Suprapubic skin (tissue), 3 donors: Measurements from ENCODE around the gene BNIP1.
"Not testable (repeated sequence)": the region's sequence is repeated elsewhere in the genome, so short reads cannot be mapped to it uniquely, and the experiment has no call there.

Source experiments
- POLR2A ChIP-seq, 2 donors: fragments of 450-650 bp; IDR thresholded peaks; one replicate each; pipeline ENCODE4 v1.6.1; 2017; ENCODE audit warnings: antibody characterized with exemption in 2 of 2, mild to moderate bottlenecking in 2 of 2, moderate library complexity in 2 of 2
- TF ChIP-seq, protein P1 (sequence below), 2 donors: fragments of 200-600 bp in 1 of 2; fragments of 450-650 bp in 1 of 2; sonication (generic) in 1 of 2; IDR thresholded peaks; one replicate each; pipeline ENCODE4 v1.5.1; 2016 to 2019; ENCODE audit warnings: antibody characterized with exemption in 2 of 2, mild to moderate bottlenecking in 1 of 2, moderate library complexity in 1 of 2

DNA sequence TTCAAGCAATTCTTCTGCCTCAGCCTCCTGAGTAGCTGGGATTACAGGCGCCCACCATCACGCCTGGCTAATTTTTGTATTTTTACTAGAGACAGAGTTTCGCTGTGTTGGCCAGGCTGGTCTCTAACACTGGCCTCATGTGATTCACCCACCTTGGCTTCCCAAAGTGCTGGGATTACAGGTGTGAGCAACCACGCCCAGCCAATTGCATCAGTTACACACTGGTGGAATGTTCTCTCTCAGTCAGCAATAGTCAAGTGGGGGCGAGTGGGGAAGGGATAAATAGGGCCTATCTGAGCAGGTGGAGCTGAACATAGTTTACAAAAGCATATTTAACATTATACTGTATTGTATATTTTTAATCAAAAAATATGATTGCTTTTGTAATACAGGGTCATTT is 10.3 kb downstream of the BNIP1 start:
- TF ChIP-seq, protein P1, sequence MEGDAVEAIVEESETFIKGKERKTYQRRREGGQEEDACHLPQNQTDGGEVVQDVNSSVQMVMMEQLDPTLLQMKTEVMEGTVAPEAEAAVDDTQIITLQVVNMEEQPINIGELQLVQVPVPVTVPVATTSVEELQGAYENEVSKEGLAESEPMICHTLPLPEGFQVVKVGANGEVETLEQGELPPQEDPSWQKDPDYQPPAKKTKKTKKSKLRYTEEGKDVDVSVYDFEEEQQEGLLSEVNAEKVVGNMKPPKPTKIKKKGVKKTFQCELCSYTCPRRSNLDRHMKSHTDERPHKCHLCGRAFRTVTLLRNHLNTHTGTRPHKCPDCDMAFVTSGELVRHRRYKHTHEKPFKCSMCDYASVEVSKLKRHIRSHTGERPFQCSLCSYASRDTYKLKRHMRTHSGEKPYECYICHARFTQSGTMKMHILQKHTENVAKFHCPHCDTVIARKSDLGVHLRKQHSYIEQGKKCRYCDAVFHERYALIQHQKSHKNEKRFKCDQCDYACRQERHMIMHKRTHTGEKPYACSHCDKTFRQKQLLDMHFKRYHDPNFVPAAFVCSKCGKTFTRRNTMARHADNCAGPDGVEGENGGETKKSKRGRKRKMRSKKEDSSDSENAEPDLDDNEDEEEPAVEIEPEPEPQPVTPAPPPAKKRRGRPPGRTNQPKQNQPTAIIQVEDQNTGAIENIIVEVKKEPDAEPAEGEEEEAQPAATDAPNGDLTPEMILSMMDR (IDR thresholded peaks at IDR 0.05): not testable (repeated sequence)
- TF ChIP-seq POLR2A (IDR thresholded peaks at IDR 0.05): not testable (repeated sequence)
